Measurements from ENCODE around the gene IGSF9. TPM values are rescaled to one million over a fixed set of nuclear protein-coding genes. Genes with fewer than 3 reads are reported as not detected.

IGSF9 gene
- total and polyA plus RNA-seq, 7 experiments from 2014 or later, result 0.12 TPM; not detected in 5

- peak overlapping the region in 1 of 10 donors; percentile 41 for H3K4me3 Mint-ChIP-seq
- peak overlapping the region in 3 of 9 donors; percentile 31 to 70 (median 58) for H3K27ac Mint-ChIP-seq
- H3K4me3 ChIP-seq (ENCODE audit: low read length), result no peak overlapping the region
- peaks cover 0 to 9% (median 0%) of the 10 kb centered on the region in 3 experiments for H3K36me3 ChIP-seq (ENCODE audit: control insufficient read depth in 2 of 3, insufficient read depth in 3 of 3, low read length in 3 of 3)
- peaks cover 0 to 6% (median 0%) of the 10 kb centered on the region in 5 donors for H3K27me3 Mint-ChIP-seq
- intact Hi-C loops (cut with micrococcal nuclease), result loop anchor here (10.0 kb wide), 5 partner anchors 415 to 1835 kb away; partner anchors contain the start of genes ATF6 (in 1 of the 2), COPA (in 1 of the 2), FCGR3A (in 1 of the 2) and FCRLB (in 1 of the 2)
- ATAC-seq (no peak), DNase-seq (peak in 1 of 9 donors; percentile 4)
- H3K27me3 ChIP-seq (ENCODE audit: control insufficient read depth in 2 of 2, insufficient read depth in 2 of 2, low read length in 2 of 2), result no peaks in the 10 kb centered on the region
- peaks cover 6 to 8% of the 10 kb centered on the region in 2 donors for H3K4me1 ChIP-seq (ENCODE audit: control insufficient read depth in 2 of 2, insufficient read depth in 2 of 2, low read length in 2 of 2)
- no peaks in the 10 kb centered on the region for H3K9me3 ChIP-seq (ENCODE audit: control insufficient read depth in 2 of 3, low read length in 3 of 3)
- CTCF ChIA-PET, result no interaction called here
- peaks cover 8 to 18% (median 15%) of the 10 kb centered on the region in 7 donors for H3K4me1 Mint-ChIP-seq
- peaks cover 0 to 2% (median 0%) of the 10 kb centered on the region in 5 donors for H3K36me3 Mint-ChIP-seq
- no peak overlapping the region for H3K27ac ChIP-seq (ENCODE audit: low read depth, low read length)
- POLR2A ChIA-PET, result no interaction called here
- H3K9me3 Mint-ChIP-seq, result peaks cover 0 to 2% (median 0%) of the 10 kb centered on the region in 11 donors
Measured at GRCh38 chr1:159929155-159930051, 16.0 kb downstream of the IGSF9 start.

GRCh38 chr1:159928491-159929050, 16.8 kb downstream of the IGSF9 start:
- DNase-seq, result peak in 1 of 9 donors; percentile 2
- Histone ChIP-seq H3K27ac (ENCODE audit: low read depth, low read length) (no peak overlapping the region), H3K27me3 (ENCODE audit: control insufficient read depth in 2 of 2, insufficient read depth in 2 of 2, low read length in 2 of 2) (no peaks in the 10 kb centered on the region), H3K9me3 (ENCODE audit: control insufficient read depth in 2 of 3, low read length in 3 of 3) (no peaks in the 10 kb centered on the region), H3K4me3 (ENCODE audit: low read length) (no peak overlapping the region), H3K36me3 (ENCODE audit: control insufficient read depth in 2 of 3, insufficient read depth in 3 of 3, low read length in 3 of 3) (peaks cover 0 to 10% (median 0%) of the 10 kb centered on the region in 3 experiments), H3K4me1 (ENCODE audit: control insufficient read depth in 2 of 2, insufficient read depth in 2 of 2, low read length in 2 of 2) (peaks cover 6 to 8% of the 10 kb centered on the region in 2 donors)
- CTCF ChIA-PET, result no interaction called here
- H3K9me3 Mint-ChIP-seq, result peaks cover 0 to 7% (median 0%) of the 10 kb centered on the region in 11 donors
- no peak overlapping the region for H3K4me3 Mint-ChIP-seq
- intact Hi-C loops (cut with micrococcal nuclease), result loop anchor here (10.0 kb wide), 5 partner anchors 416 to 1836 kb away; partner anchors contain the start of genes ATF6 (in 1 of the 2), COPA (in 1 of the 2), FCGR3A (in 1 of the 2) and FCRLB (in 1 of the 2)
- POLR2A ChIA-PET, result no interaction called here
- peaks cover 8 to 21% (median 19%) of the 10 kb centered on the region in 7 donors for H3K4me1 Mint-ChIP-seq
- H3K27ac Mint-ChIP-seq, result no peak overlapping the region
- H3K27me3 Mint-ChIP-seq, result peaks cover 0 to 11% (median 0%) of the 10 kb centered on the region in 5 donors
- peaks cover 0 to 7% (median 0%) of the 10 kb centered on the region in 5 donors for H3K36me3 Mint-ChIP-seq
- ATAC-seq, result no peak

DNA sequence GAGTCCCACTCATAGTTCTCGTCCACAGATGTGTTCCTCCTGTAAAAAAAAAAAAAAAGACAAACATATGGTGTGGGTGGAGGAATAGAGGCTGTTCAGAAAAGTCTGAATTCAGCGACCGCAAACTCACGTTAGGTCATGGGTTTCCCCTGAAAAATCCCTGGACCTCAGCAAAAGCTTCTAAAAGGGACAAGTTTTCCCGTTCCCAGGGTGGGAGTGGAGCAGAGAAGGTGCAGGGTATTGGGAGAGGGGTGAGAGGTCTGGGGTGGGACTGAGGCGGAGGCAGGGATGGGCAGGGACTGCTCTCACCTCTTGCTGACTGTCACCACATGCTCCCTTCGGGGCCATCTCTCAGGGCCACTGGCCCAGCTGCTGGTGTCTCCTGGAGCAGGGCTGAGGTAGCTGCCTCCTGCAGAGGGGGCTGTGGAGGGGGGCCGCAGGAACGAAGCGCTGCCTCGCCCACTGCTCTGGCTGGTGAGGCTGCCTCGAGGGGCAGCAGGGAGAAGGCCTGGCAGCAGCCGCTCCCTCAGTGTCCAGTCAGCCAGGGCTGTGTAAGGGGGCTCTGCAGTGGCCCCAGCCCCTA, 17.5 kb downstream of the IGSF9 start:
- intact Hi-C loops (cut with micrococcal nuclease), result loop anchor here (10.0 kb wide), 5 partner anchors 417 to 1837 kb away; partner anchors contain the start of genes ATF6 (in 1 of the 2), COPA (in 1 of the 2), FCGR3A (in 1 of the 2) and FCRLB (in 1 of the 2)
- ChIA-PET POLR2A (no interaction called here), CTCF (no interaction called here)
- Mint-ChIP-seq H3K27ac (peak overlapping the region in 1 of 9 donors; percentile 34), H3K36me3 (peaks cover 0 to 10% (median 0%) of the 10 kb centered on the region in 5 donors), H3K27me3 (peaks cover 0 to 11% (median 0%) of the 10 kb centered on the region in 5 donors), H3K4me1 (peaks cover 15 to 28% (median 24%) of the 10 kb centered on the region in 7 donors), H3K4me3 (no peak overlapping the region), H3K9me3 (peaks cover 0 to 10% (median 0%) of the 10 kb centered on the region in 11 donors)
- ATAC-seq (no peak), DNase-seq (peak in 1 of 9 donors; percentile 6)
- Histone ChIP-seq H3K9me3 (ENCODE audit: control insufficient read depth in 2 of 3, low read length in 3 of 3) (no peaks in the 10 kb centered on the region), H3K4me3 (ENCODE audit: low read length) (no peak overlapping the region), H3K27me3 (ENCODE audit: control insufficient read depth in 2 of 2, insufficient read depth in 2 of 2, low read length in 2 of 2) (no peaks in the 10 kb centered on the region), H3K4me1 (ENCODE audit: control insufficient read depth in 2 of 2, insufficient read depth in 2 of 2, low read length in 2 of 2) (peaks cover 9 to 11% of the 10 kb centered on the region in 2 donors), H3K27ac (ENCODE audit: low read depth, low read length) (no peak overlapping the region), H3K36me3 (ENCODE audit: control insufficient read depth in 2 of 3, insufficient read depth in 3 of 3, low read length in 3 of 3) (peaks cover 0 to 10% (median 0%) of the 10 kb centered on the region in 3 experiments)

DNA sequence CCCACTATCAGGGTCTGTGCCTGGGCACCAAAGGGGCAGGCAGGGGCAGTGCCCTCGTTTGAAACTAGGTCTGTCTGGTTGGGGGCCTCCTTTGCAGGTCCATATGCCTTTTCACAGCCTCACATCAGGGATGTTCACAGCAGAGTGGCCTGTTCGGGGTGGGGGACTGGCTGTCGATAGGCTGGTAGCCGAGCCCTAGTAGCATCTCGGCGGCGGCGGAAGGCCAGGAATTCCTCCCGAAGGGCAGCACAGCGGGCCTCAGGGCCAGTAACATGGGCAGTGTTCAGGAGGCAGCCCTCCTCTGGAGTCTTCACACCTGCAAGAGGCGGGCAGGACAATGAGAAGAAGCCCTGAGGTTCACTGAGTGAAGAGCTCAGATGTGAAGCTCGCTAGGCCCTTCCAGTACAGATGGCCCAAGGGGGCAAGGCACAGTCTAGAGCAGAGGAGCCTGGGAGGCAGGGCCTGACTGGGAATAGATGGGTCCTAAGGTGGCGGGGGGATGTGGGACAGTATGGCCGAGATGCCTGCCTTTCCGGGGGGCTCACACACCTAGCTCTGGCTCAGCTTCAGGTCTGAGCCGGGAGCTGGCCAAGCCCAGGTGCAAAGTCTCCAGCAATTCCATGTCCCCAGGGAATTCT, 18.1 kb downstream of the IGSF9 start:
- H3K36me3 ChIP-seq (ENCODE audit: control insufficient read depth in 2 of 3, insufficient read depth in 3 of 3, low read length in 3 of 3), result peaks cover 0 to 10% (median 0%) of the 10 kb centered on the region in 3 experiments
- peaks cover 0 to 12% (median 0%) of the 10 kb centered on the region in 5 donors for H3K36me3 Mint-ChIP-seq
- CTCF ChIA-PET, result interaction anchor here (6.3 kb wide), 1 partner anchor 35 kb away, joined by 34 read pairs; no protein-coding TSS in a partner anchor
- H3K4me3 ChIP-seq (ENCODE audit: low read length), result no peak overlapping the region
- no peaks in the 10 kb centered on the region for H3K27me3 ChIP-seq (ENCODE audit: control insufficient read depth in 2 of 2, insufficient read depth in 2 of 2, low read length in 2 of 2)
- ATAC-seq (no peak), DNase-seq (peak in 1 of 9 donors; percentile 6)
- no peaks in the 10 kb centered on the region for H3K9me3 ChIP-seq (ENCODE audit: control insufficient read depth in 2 of 3, low read length in 3 of 3)
- POLR2A ChIA-PET, result no interaction called here
- intact Hi-C loops (cut with micrococcal nuclease), result loop anchor here (10.0 kb wide), 5 partner anchors 417 to 1837 kb away; partner anchors contain the start of genes ATF6 (in 1 of the 2), COPA (in 1 of the 2), FCGR3A (in 1 of the 2) and FCRLB (in 1 of the 2)
- peaks cover 0 to 10% (median 0%) of the 10 kb centered on the region in 11 donors for H3K9me3 Mint-ChIP-seq
- peaks cover 17 to 34% (median 29%) of the 10 kb centered on the region in 7 donors for H3K4me1 Mint-ChIP-seq
- H3K27me3 Mint-ChIP-seq, result peaks cover 0 to 11% (median 0%) of the 10 kb centered on the region in 5 donors
- peak overlapping the region in 3 of 10 donors; percentile 38 to 98 (median 88) for H3K4me3 Mint-ChIP-seq
- no peak overlapping the region for H3K27ac ChIP-seq (ENCODE audit: low read depth, low read length)
- peak overlapping the region in 6 of 9 donors; percentile 25 to 99 (median 96) for H3K27ac Mint-ChIP-seq
- peaks cover 15 to 17% of the 10 kb centered on the region in 2 donors for H3K4me1 ChIP-seq (ENCODE audit: control insufficient read depth in 2 of 2, insufficient read depth in 2 of 2, low read length in 2 of 2)

GRCh38 chr1:159925719-159926078, 19.7 kb downstream of the IGSF9 start:
- peak overlapping the region; percentile 96 to 100 (median 98) for H3K27ac Mint-ChIP-seq
- POLR2A ChIA-PET, result interaction anchor here (0.6 to 4.6 kb wide), 9 partner anchors 8 to 913 kb away, joined by 3 to 30 read pairs (median 6); partner anchors contain the start of gene IGSF8
- Histone ChIP-seq H3K9me3 (ENCODE audit: control insufficient read depth in 2 of 3, low read length in 3 of 3) (no peaks in the 10 kb centered on the region), H3K27me3 (ENCODE audit: control insufficient read depth in 2 of 2, insufficient read depth in 2 of 2, low read length in 2 of 2) (no peaks in the 10 kb centered on the region), H3K27ac (ENCODE audit: low read depth, low read length) (peak overlapping the region; percentile 95), H3K36me3 (ENCODE audit: control insufficient read depth in 2 of 3, insufficient read depth in 3 of 3, low read length in 3 of 3) (peaks cover 0 to 12% (median 0%) of the 10 kb centered on the region in 3 experiments), H3K4me1 (ENCODE audit: control insufficient read depth in 2 of 2, insufficient read depth in 2 of 2, low read length in 2 of 2) (peaks cover 27 to 32% of the 10 kb centered on the region in 2 donors), H3K4me3 (ENCODE audit: low read length) (peak overlapping the region; percentile 95)
- H3K4me3 Mint-ChIP-seq, result peak overlapping the region; percentile 88 to 99 (median 94)
- DNase-seq (no peak), ATAC-seq (peak; percentile 0)
- peaks cover 0 to 10% (median 0%) of the 10 kb centered on the region in 11 donors for H3K9me3 Mint-ChIP-seq
- peaks cover 31 to 50% (median 44%) of the 10 kb centered on the region in 7 donors for H3K4me1 Mint-ChIP-seq
- CTCF ChIA-PET, result interaction anchor here (1.3 to 6.3 kb wide), 4 partner anchors 17 to 121 kb away, joined by 4 to 34 read pairs (median 5); no protein-coding TSS in a partner anchor
- peaks cover 0 to 23% (median 5%) of the 10 kb centered on the region in 5 donors for H3K36me3 Mint-ChIP-seq
- H3K27me3 Mint-ChIP-seq, result peaks cover 0 to 11% (median 0%) of the 10 kb centered on the region in 5 donors
- intact Hi-C loops (cut with micrococcal nuclease), result loop anchor here (1.0 to 10.0 kb wide), 14 partner anchors 11 to 1839 kb away; partner anchors contain the start of genes ATF6 (in 1 of the 2), COPA (in 1 of the 2), DUSP23 (in 1 of the 2) and FCGR3A (in 1 of the 2)

Measured in naive thymus-derived CD4-positive, alpha-beta T cell (primary cell).